ENCODE results near the gene EARS2. TPM values are rescaled to one million over a fixed set of nuclear protein-coding genes. Genes with fewer than 3 reads are reported as not detected.

Gene EARS2
- total RNA-seq, 4 donors from 2014 or later, result 8.4 to 39.6 (median 19.3) TPM

- intact Hi-C loops (cut with DNase I; ENCODE audit: low total_unique reads), result no loop called here
- ATAC-seq (no peak), DNase-seq (no peak)
- TF ChIP-seq CTCF (IDR thresholded peaks at IDR 0.05 in 4 of 5, conservative IDR thresholded peaks at IDR 0.05 in 1 of 5) (no peak), POLR2A (IDR thresholded peaks at IDR 0.05) (no peak)
- H3K4me3 ChIP-seq, result no peak overlapping the region
- no peaks in the 10 kb centered on the region for H3K4me1 ChIP-seq
- in situ Hi-C loops (cut with MboI; ENCODE audit: low sequenced_read_pairs in 4 of 4), result no loop called here
- no peaks in the 10 kb centered on the region for H3K27me3 ChIP-seq
- no peak overlapping the region for H3K27ac ChIP-seq
- peaks cover 0 to 70% of the 10 kb centered on the region in 2 donors for H3K36me3 ChIP-seq
- no peaks in the 10 kb centered on the region for H3K9me3 ChIP-seq
These were observed 19.8 kb downstream of the EARS2 start for GRCh38 chr16:23537390-23537789.

- no peak overlapping the region for H3K4me3 ChIP-seq
- no peaks in the 10 kb centered on the region for H3K4me1 ChIP-seq
- H3K9me3 ChIP-seq, result no peaks in the 10 kb centered on the region
- no peak overlapping the region for H3K27ac ChIP-seq
- intact Hi-C loops (cut with DNase I; ENCODE audit: low total_unique reads) (no loop called here), in situ Hi-C loops (cut with MboI; ENCODE audit: low sequenced_read_pairs in 4 of 4) (no loop called here)
- no peak for TF ChIP-seq CTCF (IDR thresholded peaks at IDR 0.05 in 4 of 5, conservative IDR thresholded peaks at IDR 0.05 in 1 of 5)
- no peak for TF ChIP-seq POLR2A (IDR thresholded peaks at IDR 0.05)
- no peaks in the 10 kb centered on the region for H3K27me3 ChIP-seq
- DNase-seq, result no peak
- ATAC-seq, result no peak
- peaks cover 0 to 75% of the 10 kb centered on the region in 2 donors for H3K36me3 ChIP-seq
These were observed 21.2 kb downstream of the EARS2 start for GRCh38 chr16:23535901-23536300.

DNA sequence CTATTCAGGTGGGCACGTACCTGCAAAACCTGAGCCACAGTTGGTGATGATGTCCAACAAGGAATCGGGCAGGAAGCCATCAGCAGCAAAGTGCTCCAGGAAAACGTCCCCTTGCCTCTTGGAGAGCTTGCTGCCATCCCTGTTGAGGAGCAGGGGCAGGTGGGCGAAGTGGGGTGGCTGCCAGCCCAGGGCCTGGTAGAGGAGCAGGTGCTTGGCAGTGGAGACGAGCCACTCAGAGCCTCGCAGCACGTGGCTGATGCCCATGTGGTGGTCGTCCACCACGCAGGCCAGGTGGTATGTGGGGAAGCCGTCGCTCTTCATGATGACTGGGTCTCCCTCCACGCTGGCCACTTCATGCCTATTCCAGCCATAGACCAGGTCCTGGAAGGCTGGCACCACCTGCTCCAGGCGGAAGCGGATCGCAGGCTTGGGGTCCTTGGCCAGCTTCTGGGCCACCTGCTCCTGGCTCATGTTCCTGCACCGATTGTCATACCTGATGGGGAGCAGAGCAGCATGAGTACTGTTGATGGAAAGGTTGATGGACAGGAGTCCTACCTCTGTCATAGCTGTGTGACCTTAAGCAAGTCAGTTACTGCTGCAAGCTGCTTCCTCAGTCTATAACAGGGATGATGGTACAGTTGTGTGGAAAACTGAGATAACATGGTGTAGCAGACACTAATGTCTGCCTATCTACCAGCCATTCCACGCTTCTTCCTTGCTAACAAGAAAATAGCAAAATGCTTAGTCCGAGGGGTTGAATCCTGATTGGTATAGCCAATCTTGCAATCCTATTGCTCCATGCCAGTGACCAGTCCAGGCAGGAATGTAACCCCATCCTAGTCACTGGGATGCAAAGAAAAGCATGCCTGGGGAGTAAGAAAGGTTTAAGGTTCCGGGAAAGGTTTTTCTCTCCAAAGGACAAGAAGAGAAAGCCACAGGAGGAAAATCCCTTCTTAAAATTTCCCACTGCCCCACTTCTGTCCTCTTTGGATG is 22.0 kb downstream of the EARS2 start:
- H3K4me3 ChIP-seq, result no peak overlapping the region
- in situ Hi-C loops (cut with MboI; ENCODE audit: low sequenced_read_pairs in 4 of 4), result no loop called here
- DNase-seq (no peak), ATAC-seq (no peak)
- no peaks in the 10 kb centered on the region for H3K4me1 ChIP-seq
- no peaks in the 10 kb centered on the region for H3K27me3 ChIP-seq
- no peaks in the 10 kb centered on the region for H3K9me3 ChIP-seq
- H3K27ac ChIP-seq, result no peak overlapping the region
- intact Hi-C loops (cut with DNase I; ENCODE audit: low total_unique reads), result no loop called here
- TF ChIP-seq CTCF (IDR thresholded peaks at IDR 0.05 in 4 of 5, conservative IDR thresholded peaks at IDR 0.05 in 1 of 5), result no peak
- peaks cover 0 to 73% of the 10 kb centered on the region in 2 donors for H3K36me3 ChIP-seq

DNA sequence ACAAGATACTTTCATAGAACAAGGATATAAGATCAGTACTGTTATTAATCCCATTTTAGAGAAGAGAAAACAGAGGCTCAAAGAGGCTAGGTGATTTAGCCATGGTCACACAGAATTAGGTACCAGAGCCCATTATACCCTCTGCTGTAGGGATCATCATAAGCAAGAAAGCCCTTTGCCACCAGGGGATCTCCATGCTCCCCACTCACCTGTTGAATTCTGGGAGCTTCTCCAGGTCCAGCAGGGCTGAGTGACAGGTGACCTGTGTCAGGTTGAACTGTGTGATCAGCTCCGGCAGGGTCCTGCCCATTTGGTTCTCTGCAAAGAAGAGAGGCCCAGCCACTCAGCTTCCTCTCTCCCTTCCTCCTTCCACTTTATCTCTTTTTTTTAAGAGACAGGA is 24.7 kb downstream of the EARS2 start:
- Histone ChIP-seq H3K27me3 (no peaks in the 10 kb centered on the region), H3K4me3 (no peak overlapping the region), H3K27ac (no peak overlapping the region), H3K4me1 (no peaks in the 10 kb centered on the region), H3K9me3 (no peaks in the 10 kb centered on the region), H3K36me3 (peaks cover 0 to 84% of the 10 kb centered on the region in 2 donors)
- DNase-seq, result no peak
- in situ Hi-C loops (cut with MboI; ENCODE audit: low sequenced_read_pairs in 4 of 4), result no loop called here
- ATAC-seq, result no peak
- no peak for TF ChIP-seq POLR2A (IDR thresholded peaks at IDR 0.05)
- TF ChIP-seq CTCF (IDR thresholded peaks at IDR 0.05 in 4 of 5, conservative IDR thresholded peaks at IDR 0.05 in 1 of 5), result no peak
- intact Hi-C loops (cut with DNase I; ENCODE audit: low total_unique reads), result no loop called here

Data from gastrocnemius medialis (tissue), 4 donors.